ENCODE results near the gene FAH. TPM values are rescaled to one million over a fixed set of nuclear protein-coding genes. Genes with fewer than 3 reads are reported as not detected.

The FAH gene
- total RNA-seq, 1 donor from 2014 or later: 46.5 TPM

DNA sequence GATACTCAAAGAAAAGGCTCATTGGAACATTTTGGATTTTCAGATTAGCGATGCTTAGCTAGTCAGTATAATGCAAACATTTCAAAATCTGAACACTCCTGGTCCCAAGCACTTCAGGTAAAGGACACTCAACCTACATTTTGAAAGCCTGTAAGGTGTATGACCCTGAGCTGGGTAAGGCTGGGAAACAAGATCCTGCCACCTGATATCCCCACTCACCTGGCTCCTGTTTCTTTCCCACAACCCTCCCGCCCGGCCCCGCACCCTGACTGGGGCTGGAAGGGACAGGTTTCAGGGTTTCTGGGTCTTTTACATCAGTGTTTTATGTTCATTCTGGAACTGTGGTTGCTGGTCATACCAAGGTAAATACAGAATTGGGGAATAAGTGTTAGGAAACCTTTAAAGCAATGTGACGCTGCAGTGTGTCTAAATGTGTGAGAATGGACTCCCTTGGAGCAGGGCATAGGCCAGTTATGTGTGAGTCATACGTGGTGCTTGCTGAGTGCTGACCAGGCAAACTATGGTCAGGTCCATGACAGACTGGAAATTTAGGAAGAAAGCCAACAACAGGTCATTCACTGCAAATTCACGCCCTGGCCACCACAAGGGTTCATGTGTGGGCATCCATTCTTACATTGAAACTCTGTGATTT lies 76.3 kb downstream of the FAH start:
- intact Hi-C loops (cut with micrococcal nuclease): no loop called here

DNA sequence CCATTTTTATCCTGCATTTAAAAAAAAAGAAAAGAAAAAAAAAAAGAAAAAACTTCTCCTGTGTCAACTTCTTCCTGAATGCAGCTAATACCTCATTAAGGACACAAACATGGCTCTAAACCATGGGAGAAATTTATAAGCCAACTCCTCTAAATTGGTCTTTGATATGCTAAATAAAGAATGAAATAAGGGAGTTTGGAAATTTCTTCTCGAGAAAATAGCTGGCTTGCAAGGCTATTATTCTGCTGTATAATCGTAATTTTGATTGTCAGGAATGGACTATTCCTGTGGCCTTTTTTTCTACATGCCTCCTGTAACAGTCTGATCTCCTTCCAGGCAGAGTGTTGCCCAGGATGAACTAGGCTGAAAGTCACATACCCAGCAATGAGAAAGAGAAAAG lies 78.6 kb downstream of the FAH start:
- intact Hi-C loops (cut with micrococcal nuclease): no loop called here

DNA sequence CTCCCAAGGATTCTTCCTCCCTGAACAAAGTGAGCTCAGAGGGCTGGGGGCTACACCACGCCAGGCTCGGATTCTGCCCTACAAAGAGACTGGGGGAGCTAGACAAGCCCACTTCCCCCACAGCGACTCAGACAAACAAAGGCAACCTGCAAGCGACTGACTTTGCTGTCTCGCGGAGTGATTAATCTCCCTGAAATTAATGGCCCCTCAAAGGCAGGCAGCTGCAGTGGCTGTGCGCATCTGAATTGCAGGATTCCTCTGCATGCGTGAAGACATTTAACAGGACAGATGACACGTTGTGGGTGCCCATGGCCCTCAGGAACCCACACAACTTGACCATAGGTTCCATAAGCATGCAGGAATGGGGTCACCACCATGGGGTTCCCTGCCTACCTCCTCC lies 80.8 kb downstream of the FAH start:
- intact Hi-C loops (cut with micrococcal nuclease): no loop called here

DNA sequence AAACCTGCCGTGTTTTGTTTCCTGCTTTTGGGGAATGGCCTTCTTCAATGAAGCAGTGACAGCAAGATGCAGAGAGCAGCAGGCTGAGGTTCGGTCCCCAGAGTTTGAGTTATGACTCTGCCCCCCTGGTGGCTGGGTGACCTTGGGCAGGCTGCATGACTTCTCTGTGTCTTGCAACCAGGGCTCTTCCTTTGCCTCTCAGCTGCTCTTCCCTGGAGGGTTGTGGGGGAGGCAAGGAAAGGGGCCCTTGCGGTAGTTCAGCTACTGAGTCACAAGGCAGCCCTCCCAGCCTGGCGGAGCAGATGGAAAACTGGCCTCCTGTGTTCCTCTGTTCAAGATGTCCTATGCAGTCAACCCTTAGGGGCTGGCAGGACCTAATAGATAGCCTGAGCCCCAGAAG lies 82.1 kb downstream of the FAH start:
- intact Hi-C loops (cut with micrococcal nuclease): no loop called here

Other genes with a start within 250 kb of the FAH start
- 17.5 and 20.0 TPM in 2 replicates for gene BCL2A1, start 181.8 kb upstream of the FAH start, total RNA-seq
- 49.6 and 52.3 TPM in 2 replicates for gene ZFAND6, start 93.3 kb upstream of the FAH start, total RNA-seq
- not detected in 2 replicates for gene CTXND1, start 99.2 kb downstream of the FAH start, total RNA-seq

Data from T-helper 2 cell treated with Interferon-gamma antibody and Interleukin-4, amounts not matched to agents 100 ng/mL and 5 ng/mL, for 36 hours (primary cell).